ENCODE measurements around the gene PPP2R3B. TPM values are rescaled to one million over a fixed set of nuclear protein-coding genes. Genes with fewer than 3 reads are reported as not detected.

Gene PPP2R3B
- polyA plus RNA-seq, 1 donor (not counting 4 experiments of a cell fraction or from before 2014, with no cell fraction given), result 6.6 TPM

DNA sequence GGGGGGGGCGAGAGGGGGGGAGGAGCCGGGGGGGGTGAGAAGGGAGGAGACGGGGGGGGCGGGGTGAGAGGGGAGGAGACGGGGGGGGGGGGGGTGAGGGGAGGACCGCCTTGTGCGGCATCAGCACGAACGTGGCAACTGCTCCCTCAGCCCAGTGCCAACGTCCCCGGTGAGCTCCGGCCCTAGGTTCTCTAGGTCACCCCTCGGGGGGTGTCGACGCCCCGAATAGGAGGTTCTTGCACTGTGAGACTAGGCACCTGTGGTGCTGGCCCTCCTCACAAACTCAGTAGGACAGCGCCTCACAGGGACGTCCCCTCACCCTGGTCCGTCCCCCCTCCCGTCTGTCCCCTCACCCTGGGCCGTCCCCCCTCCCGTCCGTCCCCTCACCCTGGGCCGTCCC lies 46.6 kb downstream of the PPP2R3B start:
- no peak overlapping the region for H3K27ac ChIP-seq (ENCODE audit: control insufficient read depth, insufficient read depth, low read length)
- H3K27me3 ChIP-seq (ENCODE audit: control insufficient read depth, extremely low read depth, insufficient read depth, low read length), result no peaks in the 10 kb centered on the region
- no peak overlapping the region for H3K4me2 ChIP-seq (ENCODE audit: control insufficient read depth, extremely low read depth, insufficient read depth, low read depth, low read length)
- dilution Hi-C loops (cut with MboI; ENCODE audit: extremely low pct_ligation_motif_present, low sequenced_read_pairs), result no loop called here
- no peak for TF ChIP-seq EZH2 (IDR thresholded peaks at IDR 0.05; ENCODE audit: low read length)
- TF ChIP-seq, protein P1, sequence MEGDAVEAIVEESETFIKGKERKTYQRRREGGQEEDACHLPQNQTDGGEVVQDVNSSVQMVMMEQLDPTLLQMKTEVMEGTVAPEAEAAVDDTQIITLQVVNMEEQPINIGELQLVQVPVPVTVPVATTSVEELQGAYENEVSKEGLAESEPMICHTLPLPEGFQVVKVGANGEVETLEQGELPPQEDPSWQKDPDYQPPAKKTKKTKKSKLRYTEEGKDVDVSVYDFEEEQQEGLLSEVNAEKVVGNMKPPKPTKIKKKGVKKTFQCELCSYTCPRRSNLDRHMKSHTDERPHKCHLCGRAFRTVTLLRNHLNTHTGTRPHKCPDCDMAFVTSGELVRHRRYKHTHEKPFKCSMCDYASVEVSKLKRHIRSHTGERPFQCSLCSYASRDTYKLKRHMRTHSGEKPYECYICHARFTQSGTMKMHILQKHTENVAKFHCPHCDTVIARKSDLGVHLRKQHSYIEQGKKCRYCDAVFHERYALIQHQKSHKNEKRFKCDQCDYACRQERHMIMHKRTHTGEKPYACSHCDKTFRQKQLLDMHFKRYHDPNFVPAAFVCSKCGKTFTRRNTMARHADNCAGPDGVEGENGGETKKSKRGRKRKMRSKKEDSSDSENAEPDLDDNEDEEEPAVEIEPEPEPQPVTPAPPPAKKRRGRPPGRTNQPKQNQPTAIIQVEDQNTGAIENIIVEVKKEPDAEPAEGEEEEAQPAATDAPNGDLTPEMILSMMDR (optimal IDR thresholded peaks at IDR 0.05 in 1 of 3, IDR thresholded peaks at IDR 0.05 in 1 of 3, conservative IDR thresholded peaks at IDR 0.05 in 1 of 3; ENCODE audit: extremely low read depth in 1 of 3, insufficient read depth in 2 of 3, low read length in 3 of 3), result no peak
- H3K36me3 ChIP-seq (ENCODE audit: control insufficient read depth in 2 of 2, extremely low read depth in 1 of 2, insufficient read depth in 2 of 2, low read length in 2 of 2), result no peaks in the 10 kb centered on the region
- no peaks in the 10 kb centered on the region for H3K4me1 ChIP-seq (ENCODE audit: control insufficient read depth, extremely low read depth, insufficient read depth, low read length)
- peaks cover 2% of the 10 kb centered on the region for H3K9me3 ChIP-seq (ENCODE audit: control insufficient read depth, low read depth, low read length)
- H3K79me2 ChIP-seq (ENCODE audit: control insufficient read depth, insufficient read depth, low read length), result no peaks in the 10 kb centered on the region
- H3K4me3 ChIP-seq (ENCODE audit: control insufficient read depth in 2 of 3, extremely low read depth in 1 of 3, insufficient read depth in 2 of 3, low read depth in 1 of 3, low read length in 3 of 3), result no peak overlapping the region
- no peaks in the 10 kb centered on the region for H3K9me1 ChIP-seq (ENCODE audit: control insufficient read depth, extremely low read depth, insufficient read depth, low read length)
- H4K20me1 ChIP-seq (ENCODE audit: control insufficient read depth, extremely low read depth, insufficient read depth, low read length), result no peaks in the 10 kb centered on the region
- FAIRE-seq (no peak), DNase-seq (ENCODE audit: low read depth, low spot score) (no peak)
- H2AFZ ChIP-seq (ENCODE audit: control insufficient read depth, low read length), result no peak overlapping the region
- no peak overlapping the region for H3K9ac ChIP-seq (ENCODE audit: control insufficient read depth, extremely low read depth, insufficient read depth, low read length)

DNA sequence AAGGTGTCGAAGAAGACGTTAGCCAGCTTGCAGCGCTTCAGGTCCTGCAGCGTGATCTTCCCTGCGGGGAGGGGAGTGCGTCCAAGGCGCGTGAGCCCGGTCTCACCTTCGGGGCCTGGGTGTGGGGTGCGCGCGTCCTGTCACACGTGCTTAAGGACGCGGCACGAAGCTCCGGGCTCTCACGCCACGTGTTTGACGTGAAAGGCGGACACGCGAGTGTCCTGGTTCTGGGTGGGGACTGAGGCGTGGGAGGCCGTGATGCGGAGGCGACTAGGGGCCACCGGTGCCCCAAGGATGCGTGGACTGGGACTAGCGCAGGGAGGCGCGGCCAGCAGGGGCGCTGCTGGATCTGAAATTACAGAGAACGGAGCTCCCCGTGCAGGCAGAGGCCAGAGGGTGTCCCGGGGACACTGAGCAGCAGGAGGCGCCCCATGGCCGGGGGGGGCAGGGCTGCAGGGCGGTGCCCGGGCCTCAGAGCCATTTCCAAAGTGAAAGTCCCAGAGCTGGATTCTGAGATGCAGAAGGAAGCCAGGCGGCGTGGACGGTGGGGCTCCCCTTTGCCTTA lies 47.8 kb downstream of the PPP2R3B start:
- no peak overlapping the region for H2AFZ ChIP-seq (ENCODE audit: control insufficient read depth, low read length)
- DNase-seq (ENCODE audit: low read depth, low spot score) (no peak), FAIRE-seq (no peak)
- H3K4me1 ChIP-seq (ENCODE audit: control insufficient read depth, extremely low read depth, insufficient read depth, low read length), result no peaks in the 10 kb centered on the region
- no peaks in the 10 kb centered on the region for H4K20me1 ChIP-seq (ENCODE audit: control insufficient read depth, extremely low read depth, insufficient read depth, low read length)
- H3K9me3 ChIP-seq (ENCODE audit: control insufficient read depth, low read depth, low read length), result peaks cover 2% of the 10 kb centered on the region
- H3K9me1 ChIP-seq (ENCODE audit: control insufficient read depth, extremely low read depth, insufficient read depth, low read length), result no peaks in the 10 kb centered on the region
- H3K27me3 ChIP-seq (ENCODE audit: control insufficient read depth, extremely low read depth, insufficient read depth, low read length), result no peaks in the 10 kb centered on the region
- H3K79me2 ChIP-seq (ENCODE audit: control insufficient read depth, insufficient read depth, low read length), result no peaks in the 10 kb centered on the region
- no peak overlapping the region for H3K27ac ChIP-seq (ENCODE audit: control insufficient read depth, insufficient read depth, low read length)
- TF ChIP-seq EZH2 (IDR thresholded peaks at IDR 0.05; ENCODE audit: low read length), result no peak
- TF ChIP-seq, protein P1 (optimal IDR thresholded peaks at IDR 0.05 in 1 of 3, IDR thresholded peaks at IDR 0.05 in 1 of 3, conservative IDR thresholded peaks at IDR 0.05 in 1 of 3; ENCODE audit: extremely low read depth in 1 of 3, insufficient read depth in 2 of 3, low read length in 3 of 3), result no peak
- H3K9ac ChIP-seq (ENCODE audit: control insufficient read depth, extremely low read depth, insufficient read depth, low read length), result no peak overlapping the region
- H3K4me3 ChIP-seq (ENCODE audit: control insufficient read depth in 2 of 3, extremely low read depth in 1 of 3, insufficient read depth in 2 of 3, low read depth in 1 of 3, low read length in 3 of 3), result no peak overlapping the region
- no peaks in the 10 kb centered on the region for H3K36me3 ChIP-seq (ENCODE audit: control insufficient read depth in 2 of 2, extremely low read depth in 1 of 2, insufficient read depth in 2 of 2, low read length in 2 of 2)
- dilution Hi-C loops (cut with MboI; ENCODE audit: extremely low pct_ligation_motif_present, low sequenced_read_pairs), result no loop called here
- no peak overlapping the region for H3K4me2 ChIP-seq (ENCODE audit: control insufficient read depth, extremely low read depth, insufficient read depth, low read depth, low read length)
